Right atrium auricular region (tissue), 2 donors: ENCODE measurements around the gene ECM2. TPM values are rescaled to one million over a fixed set of nuclear protein-coding genes. Genes with fewer than 3 reads are reported as not detected.

ENCODE experiments used
- DNase-seq: peaks from one replicate; pipeline ENCODE4 v3.0.0-alpha.2; 2019; ENCODE audit warnings: low spot score
- H3K27ac ChIP-seq, 2 donors: fragments of 200-600 bp; sonication (generic); 1 replicate in 1 of 2; 2 replicates in 1 of 2; pipeline ENCODE4 v1.5.1; 2016 to 2019
- H3K27me3 ChIP-seq, 2 donors: fragments of 200-600 bp; sonication (generic); one replicate each; pipeline versions ENCODE4 v1.5.1 to v1.6.0; 2017 to 2019
- H3K36me3 ChIP-seq: fragments of 200-600 bp; sonication (generic); one replicate; pipeline ENCODE4 v1.5.1; 2016
- H3K4me1 ChIP-seq, 2 donors: fragments of 200-600 bp; sonication (generic); one replicate each; pipeline versions ENCODE4 v1.5.1 to v1.6.0; 2017 to 2019
- H3K4me3 ChIP-seq, 2 donors: fragments of 200-600 bp; sonication (generic); 1 replicate in 1 of 2; 2 replicates in 1 of 2; pipeline ENCODE4 v1.5.1; 2017 to 2019; ENCODE audit warnings: mild to moderate bottlenecking in 1 of 2, moderate library complexity in 1 of 2
- H3K9me3 ChIP-seq, 2 donors: fragments of 200-600 bp; sonication (generic); one replicate each; pipeline ENCODE4 v1.5.1; 2019
- CTCF ChIP-seq, 2 donors: fragments of 200-600 bp; sonication (generic); IDR thresholded peaks; one replicate each; pipeline ENCODE4 v1.5.1; 2019; ENCODE audit warnings: antibody characterized with exemption in 2 of 2
- total RNA-seq, 2 donors: library from RNA; depleted of rRNA; stranded (reverse); fragments of >200 nt; gene quantifications; one replicate each; pipeline ENCODE4 v1.1.0, GENCODE V29; 2016

ECM2 gene
- total RNA-seq, 2 donors from 2014 or later = 7.3 to 18.5 TPM

- Histone ChIP-seq H3K27ac (no peak overlapping the region), H3K36me3 (no peaks in the 10 kb centered on the region), H3K9me3 (no peaks in the 10 kb centered on the region), H3K27me3 (no peaks in the 10 kb centered on the region), H3K4me3 (no peak overlapping the region), H3K4me1 (peaks cover 0 to 7% of the 10 kb centered on the region in 2 donors)
- DNase-seq = no peak
- TF ChIP-seq CTCF (IDR thresholded peaks at IDR 0.05) = no peak
Measured at GRCh38 chr9:92516521-92516920, 19.3 kb downstream of the ECM2 start.

DNA sequence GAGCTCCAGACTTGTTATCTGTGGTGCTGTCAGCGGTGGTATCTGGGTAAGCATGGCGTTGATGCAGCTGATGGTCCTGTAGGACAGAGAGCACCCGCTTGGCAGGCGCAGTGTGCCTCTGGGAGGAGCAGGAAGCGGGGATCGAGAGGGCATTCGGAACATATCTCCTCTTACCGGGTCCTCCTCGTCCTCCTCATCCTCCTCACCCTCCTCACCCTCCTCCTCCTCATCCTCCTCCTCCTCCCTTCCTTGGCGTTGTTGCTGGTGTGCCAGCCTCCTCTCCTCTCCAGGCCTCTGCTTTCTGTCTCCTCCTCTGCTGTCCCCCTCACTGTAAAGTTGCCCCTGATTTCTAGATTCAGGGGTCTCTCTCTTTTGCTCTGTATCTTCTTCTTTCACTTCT, 21.2 kb downstream of the ECM2 start:
- Histone ChIP-seq H3K4me1 (peaks cover 0 to 7% of the 10 kb centered on the region in 2 donors), H3K27me3 (no peaks in the 10 kb centered on the region), H3K27ac (no peak overlapping the region), H3K9me3 (no peaks in the 10 kb centered on the region), H3K4me3 (no peak overlapping the region), H3K36me3 (no peaks in the 10 kb centered on the region)
- TF ChIP-seq CTCF (IDR thresholded peaks at IDR 0.05) = no peak
- DNase-seq = no peak

GRCh38 chr9:92513349-92513748, 22.4 kb downstream of the ECM2 start:
- no peak overlapping the region for H3K4me3 ChIP-seq
- no peaks in the 10 kb centered on the region for H3K36me3 ChIP-seq
- no peak overlapping the region for H3K27ac ChIP-seq
- DNase-seq = no peak
- no peaks in the 10 kb centered on the region for H3K27me3 ChIP-seq
- no peaks in the 10 kb centered on the region for H3K9me3 ChIP-seq
- no peak for TF ChIP-seq CTCF (IDR thresholded peaks at IDR 0.05)
- peaks cover 0 to 12% of the 10 kb centered on the region in 2 donors for H3K4me1 ChIP-seq

- no peak for TF ChIP-seq CTCF (IDR thresholded peaks at IDR 0.05)
- no peaks in the 10 kb centered on the region for H3K36me3 ChIP-seq
Measured at GRCh38 chr9:92512622-92513021, 23.2 kb downstream of the ECM2 start.

DNA sequence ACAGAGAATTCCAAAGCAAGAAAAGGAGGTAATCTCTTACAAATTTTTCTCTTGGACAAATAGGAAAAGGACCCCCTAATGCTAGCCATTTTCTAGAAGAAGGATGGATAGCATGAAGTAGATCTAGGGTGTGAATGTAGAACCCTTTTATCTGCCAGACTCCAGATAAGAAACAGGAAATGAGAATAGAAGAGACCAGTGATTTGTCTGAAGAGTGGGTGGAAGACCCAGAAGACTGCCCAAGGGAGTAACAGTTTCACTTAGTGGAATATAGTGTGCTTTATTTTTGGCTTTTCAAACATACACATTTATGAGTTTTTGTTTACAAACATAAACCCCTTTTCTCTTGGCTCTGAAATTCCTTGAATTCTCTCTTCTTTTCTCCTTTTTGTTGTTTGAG, 25.0 kb downstream of the ECM2 start:
- DNase-seq = no peak
- Histone ChIP-seq H3K27ac (no peak overlapping the region), H3K4me1 (peaks cover 0 to 32% of the 10 kb centered on the region in 2 donors), H3K27me3 (no peaks in the 10 kb centered on the region), H3K36me3 (no peaks in the 10 kb centered on the region), H3K4me3 (no peak overlapping the region), H3K9me3 (no peaks in the 10 kb centered on the region)
- no peak for TF ChIP-seq CTCF (IDR thresholded peaks at IDR 0.05)

More at GRCh38 chr9:92512622-92513021, 23.2 kb downstream of the ECM2 start:
- no peaks in the 10 kb centered on the region for H3K27me3 ChIP-seq
- H3K27ac ChIP-seq = no peak overlapping the region
- DNase-seq = no peak
- peaks cover 0 to 19% of the 10 kb centered on the region in 2 donors for H3K4me1 ChIP-seq
- H3K9me3 ChIP-seq = no peaks in the 10 kb centered on the region
- no peak overlapping the region for H3K4me3 ChIP-seq

DNA sequence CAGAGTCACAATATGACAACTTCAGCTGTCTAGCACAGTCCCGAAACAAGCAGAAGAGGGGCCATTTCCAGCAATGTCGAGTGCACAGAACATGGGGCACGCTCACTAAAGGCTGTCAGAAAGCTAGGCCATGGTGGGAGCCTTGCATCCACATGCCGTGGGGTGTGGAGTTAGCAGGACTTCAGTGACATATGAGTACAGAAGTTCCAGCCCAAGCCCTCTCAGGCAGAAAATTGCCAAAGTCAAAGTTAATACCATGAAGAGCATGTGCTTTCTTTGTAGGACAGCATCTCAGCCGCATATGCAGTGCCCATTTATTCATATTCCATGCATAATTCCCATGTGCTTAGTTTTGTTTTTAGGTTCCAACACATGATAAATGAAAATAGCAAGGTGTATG, 26.7 kb downstream of the ECM2 start:
- TF ChIP-seq CTCF (IDR thresholded peaks at IDR 0.05) = no peak
- H3K4me1 ChIP-seq = peaks cover 0 to 40% of the 10 kb centered on the region in 2 donors
- H3K27me3 ChIP-seq = no peaks in the 10 kb centered on the region
- no peaks in the 10 kb centered on the region for H3K36me3 ChIP-seq
- no peaks in the 10 kb centered on the region for H3K9me3 ChIP-seq
- H3K4me3 ChIP-seq = no peak overlapping the region
- DNase-seq = no peak
- H3K27ac ChIP-seq = no peak overlapping the region
